ENCODE measurements around the gene STAC.

The STAC gene

GRCh38 chr3:36455406-36455805 is 75.1 kb downstream of the STAC start:
- Histone ChIP-seq H3K27ac (replicated peaks) (no peak overlapping the region), H3K27me3 (ENCODE audit: insufficient read depth, poor library complexity, severe bottlenecking) (no peaks in the 10 kb centered on the region), H3K4me3 (replicated peaks; ENCODE audit: insufficient read depth, low read length) (no peak overlapping the region)
- TF ChIP-seq POLR2AphosphoS5 (IDR thresholded peaks at IDR 0.05; ENCODE audit: low read depth) (no peak), GABPA (IDR thresholded peaks at IDR 0.05; ENCODE audit: low read depth) (no peak), CTCF (IDR thresholded peaks at IDR 0.05; ENCODE audit: insufficient read depth, low read length) (no peak), REST (IDR thresholded peaks at IDR 0.05; ENCODE audit: insufficient replicate concordance, low read depth) (no peak), SPI1 (IDR thresholded peaks at IDR 0.05; ENCODE audit: borderline replicate concordance, low read depth) (no peak)
- DNase-seq (ENCODE audit: low read depth in 1 of 2, low spot score in 1 of 2), result no peak

DNA sequence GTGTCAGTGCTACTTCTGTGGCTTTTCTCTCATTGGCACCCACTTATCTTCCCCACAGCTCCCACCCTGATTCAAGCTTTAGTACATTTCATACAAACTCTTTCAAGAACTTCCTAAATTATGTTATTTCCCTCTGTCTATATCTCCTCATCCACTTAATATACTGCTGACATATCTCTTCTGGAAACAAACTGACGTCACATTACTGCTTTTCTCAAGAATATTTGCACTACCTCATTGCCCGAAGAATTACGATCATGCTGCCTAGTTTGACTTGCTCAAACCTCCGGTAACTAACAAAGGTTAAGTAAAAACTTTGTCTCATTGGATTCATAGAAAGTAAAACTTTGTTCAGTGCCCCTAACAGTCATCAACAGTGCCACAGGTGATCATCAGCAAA is 76.5 kb downstream of the STAC start:
- Histone ChIP-seq H3K27me3 (ENCODE audit: insufficient read depth, poor library complexity, severe bottlenecking) (no peaks in the 10 kb centered on the region), H3K4me3 (replicated peaks; ENCODE audit: insufficient read depth, low read length) (no peak overlapping the region), H3K27ac (replicated peaks) (no peak overlapping the region)
- DNase-seq (ENCODE audit: low read depth in 1 of 2, low spot score in 1 of 2), result no peak
- TF ChIP-seq GABPA (IDR thresholded peaks at IDR 0.05; ENCODE audit: low read depth), result no peak
- TF ChIP-seq CTCF (IDR thresholded peaks at IDR 0.05; ENCODE audit: insufficient read depth, low read length), result no peak
- TF ChIP-seq REST (IDR thresholded peaks at IDR 0.05; ENCODE audit: insufficient replicate concordance, low read depth), result no peak
- no peak for TF ChIP-seq SPI1 (IDR thresholded peaks at IDR 0.05; ENCODE audit: borderline replicate concordance, low read depth)
- TF ChIP-seq POLR2AphosphoS5 (IDR thresholded peaks at IDR 0.05; ENCODE audit: low read depth), result no peak

GRCh38 chr3:36457667-36458066 is 77.4 kb downstream of the STAC start:
- Histone ChIP-seq H3K4me3 (replicated peaks; ENCODE audit: insufficient read depth, low read length) (no peak overlapping the region), H3K27ac (replicated peaks) (no peak overlapping the region), H3K27me3 (ENCODE audit: insufficient read depth, poor library complexity, severe bottlenecking) (no peaks in the 10 kb centered on the region)
- TF ChIP-seq CTCF (IDR thresholded peaks at IDR 0.05; ENCODE audit: insufficient read depth, low read length) (no peak), REST (IDR thresholded peaks at IDR 0.05; ENCODE audit: insufficient replicate concordance, low read depth) (no peak)
- no peak for DNase-seq (ENCODE audit: low read depth in 1 of 2, low spot score in 1 of 2)
